ENCODE results near the gene S100A6. TPM values are rescaled to one million over a fixed set of nuclear protein-coding genes. Genes with fewer than 3 reads are reported as not detected.
A peak's percentile ranks its signal among the peaks of the same experiment; 100 is the strongest.

Gene S100A6
- total RNA-seq, 1 donor: 1,303 TPM

DNA sequence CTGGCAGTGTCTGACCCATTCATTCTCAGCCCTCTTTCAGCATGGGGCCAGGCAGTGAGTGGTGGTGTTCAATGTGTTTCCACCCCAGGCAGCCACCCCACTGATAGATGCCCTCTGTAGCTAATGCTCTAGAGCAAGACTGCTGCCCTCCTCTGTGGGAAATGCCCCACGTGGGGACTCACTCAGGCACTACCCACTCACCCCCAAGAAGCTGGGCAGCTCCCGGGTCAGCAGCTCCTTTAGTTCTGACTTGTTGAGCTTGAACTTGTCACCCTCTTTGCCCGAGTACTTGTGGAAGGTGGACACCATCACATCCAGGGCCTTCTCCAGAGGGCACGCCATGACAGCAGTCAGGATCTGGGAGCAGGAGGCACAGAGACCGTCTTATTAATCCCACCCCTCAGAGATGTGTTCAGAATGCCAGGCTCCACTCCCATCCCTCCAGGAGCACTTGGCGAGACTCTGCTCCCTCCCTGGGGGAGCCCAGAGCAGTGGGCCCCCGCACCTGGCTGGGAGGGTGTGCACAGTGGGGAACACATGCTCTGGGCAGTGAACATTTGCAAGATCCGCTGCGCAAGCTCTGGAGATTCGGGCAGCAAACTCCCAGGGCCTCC is 8.8 kb upstream of the S100A6 start:
- DNase-seq (ENCODE audit: low read depth): no peak

GRCh38 chr1:153543736-153544135 is 7.9 kb upstream of the S100A6 start:
- no peak overlapping the region for H3K4me3 ChIP-seq (ENCODE audit: low read depth, low read length)
- TF ChIP-seq, protein P1, sequence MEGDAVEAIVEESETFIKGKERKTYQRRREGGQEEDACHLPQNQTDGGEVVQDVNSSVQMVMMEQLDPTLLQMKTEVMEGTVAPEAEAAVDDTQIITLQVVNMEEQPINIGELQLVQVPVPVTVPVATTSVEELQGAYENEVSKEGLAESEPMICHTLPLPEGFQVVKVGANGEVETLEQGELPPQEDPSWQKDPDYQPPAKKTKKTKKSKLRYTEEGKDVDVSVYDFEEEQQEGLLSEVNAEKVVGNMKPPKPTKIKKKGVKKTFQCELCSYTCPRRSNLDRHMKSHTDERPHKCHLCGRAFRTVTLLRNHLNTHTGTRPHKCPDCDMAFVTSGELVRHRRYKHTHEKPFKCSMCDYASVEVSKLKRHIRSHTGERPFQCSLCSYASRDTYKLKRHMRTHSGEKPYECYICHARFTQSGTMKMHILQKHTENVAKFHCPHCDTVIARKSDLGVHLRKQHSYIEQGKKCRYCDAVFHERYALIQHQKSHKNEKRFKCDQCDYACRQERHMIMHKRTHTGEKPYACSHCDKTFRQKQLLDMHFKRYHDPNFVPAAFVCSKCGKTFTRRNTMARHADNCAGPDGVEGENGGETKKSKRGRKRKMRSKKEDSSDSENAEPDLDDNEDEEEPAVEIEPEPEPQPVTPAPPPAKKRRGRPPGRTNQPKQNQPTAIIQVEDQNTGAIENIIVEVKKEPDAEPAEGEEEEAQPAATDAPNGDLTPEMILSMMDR (IDR thresholded peaks at IDR 0.05; ENCODE audit: insufficient read depth, low read length): no peak
- no peak for DNase-seq (ENCODE audit: low read depth)

More for the DNA sequence above, 8.8 kb upstream of the S100A6 start:
- H3K4me3 ChIP-seq (ENCODE audit: low read depth, low read length): peak overlapping the region; percentile 62
- TF ChIP-seq, protein P1 (IDR thresholded peaks at IDR 0.05; ENCODE audit: insufficient read depth, low read length): no peak

DNA sequence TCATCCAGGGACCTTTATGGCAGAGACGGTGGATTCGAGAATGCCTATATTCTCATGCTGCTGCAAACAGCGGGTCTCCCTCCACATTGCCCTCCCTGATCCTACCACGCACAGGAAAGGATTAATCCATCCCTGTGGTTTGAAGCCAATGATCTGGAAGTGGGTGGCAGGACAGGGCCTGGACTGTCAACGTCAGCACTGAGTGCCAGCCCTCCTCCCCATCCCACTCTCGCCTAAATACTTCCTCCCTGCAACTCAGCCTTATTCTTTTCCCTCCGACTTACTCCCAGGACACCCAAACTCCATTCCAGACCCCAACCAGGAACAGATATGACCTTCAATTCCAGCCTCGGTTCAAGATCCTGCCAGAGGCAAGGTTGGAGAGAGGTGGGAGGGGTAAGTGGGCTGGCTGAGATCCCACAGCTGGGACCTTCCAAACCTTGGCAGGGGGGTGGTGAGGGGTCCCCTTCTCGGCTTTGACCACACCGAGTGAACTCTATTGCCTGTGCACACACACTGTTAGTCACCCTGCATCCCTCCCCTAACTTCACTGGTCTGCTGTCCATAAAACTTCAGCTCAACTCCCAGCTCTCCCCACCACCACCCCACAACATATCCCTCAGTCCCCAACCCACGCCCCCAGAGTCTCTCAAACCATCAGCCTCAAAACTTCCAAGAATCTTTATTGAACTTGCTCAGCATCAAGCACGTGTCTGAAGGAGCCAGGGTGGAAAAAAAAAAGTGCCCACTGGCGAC is 7.3 kb upstream of the S100A6 start:
- no peak for DNase-seq (ENCODE audit: low read depth)
- no peak overlapping the region for H3K4me3 ChIP-seq (ENCODE audit: low read depth, low read length)

DNA sequence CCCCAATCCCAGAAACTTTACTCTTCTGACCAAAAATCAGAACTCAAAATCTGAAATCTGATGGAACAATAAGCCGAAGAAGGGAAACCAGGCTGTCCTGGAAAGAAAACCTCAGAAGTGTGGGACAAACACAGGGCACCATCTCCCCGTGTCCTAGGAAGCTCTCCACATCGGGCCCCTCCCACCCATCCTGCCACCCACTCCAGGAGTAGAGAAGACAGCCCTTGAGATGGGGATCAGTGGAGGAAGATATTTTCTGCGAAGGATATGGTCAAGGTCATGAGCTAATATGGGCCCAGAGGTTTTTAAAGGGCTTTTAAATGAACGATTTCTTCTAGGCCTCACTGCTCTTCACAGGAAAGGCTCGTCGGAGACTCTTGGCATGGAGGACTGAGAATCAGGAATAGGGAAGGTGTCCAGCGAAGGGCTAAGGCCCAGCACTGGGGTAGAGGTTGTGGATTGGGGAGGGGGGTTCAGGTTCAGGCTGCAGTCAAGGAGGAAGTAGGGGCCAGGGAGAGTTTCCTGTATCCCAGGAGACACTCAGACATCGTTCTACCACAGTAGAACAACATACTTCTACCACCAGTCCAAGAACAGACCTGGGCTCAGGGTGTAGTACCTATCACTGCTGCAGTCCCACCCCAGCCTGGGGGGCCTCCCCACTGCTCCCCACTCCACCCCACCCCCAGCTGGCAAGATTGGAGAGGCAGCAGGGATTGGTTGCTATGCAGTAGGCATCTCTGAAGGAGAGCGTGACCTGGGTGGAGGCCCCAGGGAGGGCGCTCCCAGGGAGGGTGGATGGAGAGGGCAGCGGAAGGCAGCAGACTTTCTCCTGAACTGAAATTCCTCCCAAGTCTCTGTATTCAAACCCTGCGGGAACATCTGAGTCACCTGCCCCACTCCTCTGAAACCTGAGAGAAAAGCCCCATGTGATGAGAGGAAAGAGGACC is 6.1 kb upstream of the S100A6 start:
- TF ChIP-seq, protein P1 (IDR thresholded peaks at IDR 0.05; ENCODE audit: insufficient read depth, low read length): no peak
- no peak for DNase-seq (ENCODE audit: low read depth)
- no peak overlapping the region for H3K4me3 ChIP-seq (ENCODE audit: low read depth, low read length)

More for the DNA sequence above, 7.3 kb upstream of the S100A6 start:
- TF ChIP-seq, protein P1 (IDR thresholded peaks at IDR 0.05; ENCODE audit: insufficient read depth, low read length): no peak

DNA sequence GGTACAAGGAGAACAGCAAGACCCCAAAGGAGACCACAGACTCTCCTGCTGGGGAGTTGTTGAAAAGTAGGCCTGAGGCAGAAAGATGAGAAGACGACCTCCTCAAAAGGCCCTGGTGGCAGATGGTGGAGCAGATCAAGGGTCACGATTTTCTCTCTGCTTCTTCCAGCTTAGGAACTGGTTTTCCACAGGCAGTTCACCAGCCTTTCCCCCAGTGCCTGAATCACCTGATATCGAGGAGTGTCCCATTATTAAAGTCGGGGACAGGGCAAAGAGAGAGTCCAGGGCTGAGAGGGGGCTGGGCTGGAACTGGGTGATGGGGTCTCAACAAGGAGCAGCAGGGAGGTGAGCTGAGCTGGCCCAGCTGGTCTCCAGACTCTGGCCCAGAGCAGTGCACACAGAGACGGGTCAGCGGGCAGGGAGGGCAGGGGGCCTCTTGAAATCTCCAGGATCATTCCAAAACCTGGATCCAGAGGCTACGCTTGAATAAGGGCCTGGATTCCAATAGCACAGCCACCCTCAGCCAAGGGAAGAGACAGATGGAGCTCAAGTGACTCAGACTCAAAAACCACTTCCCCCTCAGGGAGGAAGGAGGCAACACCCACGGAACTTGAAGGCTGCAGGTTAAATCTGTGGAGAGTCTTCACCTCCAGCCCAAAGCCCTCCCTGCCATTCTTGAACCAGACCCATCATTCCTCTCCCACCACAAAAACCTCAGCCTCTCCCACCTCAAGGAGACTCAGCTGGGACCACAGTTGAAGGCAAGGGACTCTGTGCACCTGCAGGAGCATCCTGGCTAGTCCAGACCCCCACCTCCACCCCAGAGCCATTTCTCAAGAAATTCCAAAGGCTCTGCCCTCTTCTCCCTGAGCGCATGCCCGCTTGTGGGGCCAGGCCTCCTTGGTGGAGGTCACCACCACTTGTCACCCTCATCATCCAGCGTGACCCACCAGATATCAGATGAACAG is 4.9 kb upstream of the S100A6 start, which contains the start of gene S100A5:
Gene S100A5, minus strand, starts transcription at position 541 of the 968 bp plus-strand sequence. CDS start 743 bp downstream, outside the sequence.
- peak; percentile 51 for DNase-seq (ENCODE audit: low read depth)
- TF ChIP-seq, protein P1 (IDR thresholded peaks at IDR 0.05; ENCODE audit: insufficient read depth, low read length): no peak

More for the DNA sequence above, 4.9 kb upstream of the S100A6 start, which contains the start of gene S100A5:
- no peak within 1 kb of the TSS for H3K4me3 ChIP-seq (ENCODE audit: low read depth, low read length)
